NCI-H526 (cell line): ENCODE data around the gene NOL4L.

Source experiments
- DNase-seq, 2 experiments: peaks; one replicate each; lab custom pipeline; 2025; lab: John Stamatoyannopoulos, UW

The NOL4L gene

DNA sequence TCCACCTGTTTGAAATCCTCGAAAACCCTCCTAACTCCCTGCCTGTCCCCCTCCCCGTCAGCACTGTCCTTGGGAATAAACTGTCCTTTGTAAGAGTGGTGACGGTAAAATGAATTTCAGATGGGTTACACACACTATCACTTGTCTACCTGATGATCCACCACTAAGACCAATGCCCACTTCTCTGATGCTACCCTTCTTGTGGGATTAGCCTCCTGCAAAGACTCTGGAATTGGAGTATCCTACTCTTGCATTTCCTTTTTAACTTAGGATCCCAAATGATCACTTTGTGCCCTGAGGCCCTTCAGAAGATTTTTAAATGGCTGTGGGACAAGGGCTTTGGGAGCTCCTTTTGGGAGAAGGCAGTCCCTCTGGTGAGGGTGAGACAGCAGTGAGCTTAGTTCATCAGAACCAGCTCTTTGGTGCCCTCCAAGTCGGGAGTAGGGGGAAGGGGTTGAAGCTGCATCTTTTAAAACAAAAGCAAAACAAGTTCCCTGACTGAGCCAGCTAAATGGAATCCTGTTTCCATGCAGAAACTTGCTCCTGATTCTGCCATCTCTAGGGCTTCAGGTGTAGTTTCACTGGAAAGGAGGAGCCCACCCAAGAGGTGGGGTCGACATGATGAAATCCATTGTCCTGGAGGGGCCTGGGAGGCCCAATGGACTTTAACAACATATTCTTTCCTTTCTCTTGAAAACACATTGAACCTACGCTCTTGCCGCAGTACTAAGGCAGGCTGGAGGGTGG lies 140.5 kb downstream of the NOL4L start:
- DNase-seq: no peak

DNA sequence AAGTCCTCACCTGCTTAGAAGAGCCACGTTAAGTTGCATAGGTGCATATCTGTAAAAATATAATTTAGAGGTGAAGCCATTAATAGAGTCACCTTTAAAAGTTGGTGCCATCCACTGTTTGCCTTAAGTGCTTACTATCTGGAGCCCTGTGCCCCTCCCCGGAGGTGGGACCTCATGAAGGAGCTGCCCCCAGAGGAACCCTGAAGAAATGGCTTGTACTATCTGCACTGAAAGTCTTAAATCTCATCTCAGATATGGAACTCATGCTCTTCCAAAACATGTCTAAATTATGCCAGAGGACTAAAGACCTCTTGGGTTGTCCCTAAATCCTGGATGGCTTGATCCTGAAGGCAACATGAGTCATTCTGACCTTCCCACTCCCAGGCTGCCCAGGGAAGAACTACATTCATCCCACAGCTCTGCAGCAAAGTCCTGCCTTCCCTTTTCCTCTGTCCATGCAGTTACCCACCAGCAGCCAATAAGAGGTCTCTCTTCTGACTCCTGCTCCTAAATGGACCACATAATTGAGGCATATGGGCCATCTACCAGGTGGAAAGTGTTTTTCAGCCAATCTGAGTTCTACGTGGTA lies 141.7 kb downstream of the NOL4L start:
- no peak for DNase-seq

DNA sequence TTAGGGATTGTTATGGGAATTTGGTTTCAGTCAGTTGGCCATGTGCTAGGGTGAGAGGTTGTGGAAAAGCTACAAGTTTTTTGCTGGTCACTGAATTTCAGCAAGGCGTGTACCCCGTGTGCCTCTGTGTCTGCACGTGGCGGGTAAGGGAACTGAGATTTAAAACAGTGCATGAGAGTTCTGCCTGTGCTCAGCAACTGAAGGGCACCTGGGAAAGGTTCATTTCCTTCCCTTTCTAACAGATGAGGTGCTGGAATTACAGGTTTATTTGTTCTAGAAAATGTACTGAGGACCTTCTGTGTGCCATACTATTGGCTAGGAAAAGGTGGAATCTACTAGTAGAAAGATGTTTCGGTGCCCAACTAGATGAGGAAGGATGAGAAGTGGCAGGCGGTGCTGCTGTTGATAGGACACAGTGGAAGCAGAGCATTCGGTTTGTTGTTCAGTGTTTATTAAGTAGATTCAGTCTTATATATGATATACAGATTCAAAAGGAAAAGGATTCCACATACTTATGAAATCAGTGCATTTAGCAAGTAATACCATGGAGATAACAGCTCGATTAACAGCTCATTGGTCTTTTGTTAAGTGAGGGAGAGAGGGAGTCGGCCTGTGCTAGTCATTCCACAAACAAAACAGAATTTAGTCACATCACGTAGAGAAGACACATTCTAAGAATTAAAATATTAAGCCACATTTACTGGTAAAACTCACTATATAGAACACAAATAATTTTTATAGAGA lies 142.3 kb downstream of the NOL4L start:
- DNase-seq: no peak

DNA sequence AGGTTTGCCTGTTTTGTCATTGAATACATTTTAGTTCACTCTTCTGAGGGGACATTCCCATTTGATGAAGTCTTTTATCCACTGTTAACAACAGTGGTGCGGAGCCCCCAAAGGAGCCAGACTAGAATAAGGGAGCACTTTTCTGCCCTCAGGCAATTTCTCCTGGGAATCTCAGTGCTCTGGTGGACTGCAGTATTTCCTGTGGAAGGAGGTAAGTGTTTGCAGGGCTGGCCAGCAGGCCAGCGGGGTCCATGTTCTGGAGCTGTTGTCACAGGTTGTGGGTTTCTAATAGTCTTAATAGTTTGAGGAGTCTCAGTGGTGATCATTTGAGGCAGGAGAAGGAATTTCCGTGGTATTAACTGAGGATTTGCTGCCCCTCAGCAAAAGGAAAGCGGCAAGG lies 143.5 kb downstream of the NOL4L start:
- DNase-seq: no peak

DNA sequence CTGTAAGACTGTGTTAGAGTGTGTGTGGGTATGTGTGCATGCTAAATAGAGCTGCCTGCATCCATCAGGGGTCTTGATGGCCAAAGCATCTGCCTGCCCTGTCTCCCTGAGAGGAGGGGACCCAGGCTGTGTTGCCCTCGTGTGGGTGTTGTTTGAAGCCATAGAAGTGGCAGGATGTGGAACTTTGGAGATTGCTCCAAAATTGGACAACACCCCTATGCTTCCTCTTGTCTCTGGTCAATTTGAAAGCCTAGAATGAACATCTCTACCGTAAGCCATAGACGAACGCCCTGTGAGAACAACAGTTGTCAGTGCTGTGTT lies 144.4 kb downstream of the NOL4L start:
- DNase-seq: no peak

DNA sequence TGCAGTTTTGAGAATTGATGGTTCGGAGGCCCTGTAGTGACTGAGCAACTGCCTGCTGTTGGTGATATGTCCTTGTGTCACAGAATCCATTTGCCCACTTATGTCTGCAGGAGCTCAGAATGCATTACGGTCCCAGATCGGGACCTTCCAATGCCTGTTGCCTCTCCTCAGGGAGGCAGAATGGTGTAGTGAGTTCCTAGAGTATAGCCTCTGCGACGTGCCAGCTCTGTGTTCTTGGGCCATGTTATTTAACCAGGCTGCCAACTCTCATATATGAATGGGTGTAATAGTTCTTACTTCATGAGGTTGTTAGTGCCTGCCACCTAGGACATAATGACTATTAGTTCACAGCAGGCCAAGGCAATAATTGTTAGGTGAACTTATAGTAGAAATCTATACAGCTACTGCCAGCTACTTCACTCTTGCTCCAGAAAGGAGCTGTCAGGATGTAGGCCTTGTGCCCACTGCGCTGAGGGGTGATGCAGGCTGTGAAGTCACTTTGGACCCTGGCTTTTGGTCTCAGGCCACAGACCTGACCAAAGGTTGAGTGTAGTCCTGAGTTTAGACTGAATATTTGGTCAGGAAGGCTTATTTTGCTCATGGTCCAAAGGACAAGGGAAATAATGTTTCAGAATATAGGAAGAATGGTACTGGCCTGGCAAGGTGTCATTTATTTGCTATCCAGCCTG lies 144.9 kb downstream of the NOL4L start:
- DNase-seq: no peak

DNA sequence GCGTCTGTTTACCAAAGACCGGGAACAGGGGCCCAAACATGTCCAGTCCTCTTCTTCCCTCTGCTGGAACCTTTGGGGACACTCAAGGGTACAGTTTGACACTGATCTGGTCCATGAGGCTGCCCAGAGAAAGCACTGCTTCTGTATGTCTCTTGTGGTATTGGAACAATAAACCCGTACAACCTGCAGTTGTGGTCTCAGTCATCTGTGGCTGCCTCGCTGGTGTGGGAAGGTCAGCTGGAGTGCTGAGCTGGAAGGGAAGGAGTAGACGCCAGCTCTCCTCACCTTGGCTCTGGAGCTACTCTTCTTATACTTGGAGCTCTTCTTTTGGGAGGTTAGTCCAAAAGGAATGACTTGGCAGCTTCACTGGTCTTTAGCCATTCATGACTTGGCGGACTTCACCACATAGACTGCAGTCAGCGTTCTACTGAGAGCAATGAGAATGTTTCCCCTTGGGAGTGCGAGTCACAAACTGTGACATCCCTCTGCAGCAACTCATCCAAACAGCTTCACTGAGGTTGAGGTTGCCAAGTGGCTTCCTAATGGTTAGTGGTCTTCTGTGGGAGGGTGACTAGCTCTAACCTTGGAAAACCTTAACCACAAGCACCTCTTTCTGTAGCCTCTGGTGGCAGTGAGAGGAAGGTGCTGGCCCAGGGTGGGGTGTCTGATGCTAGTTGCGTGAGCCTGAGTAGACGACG lies 145.9 kb downstream of the NOL4L start:
- DNase-seq: no peak

DNA sequence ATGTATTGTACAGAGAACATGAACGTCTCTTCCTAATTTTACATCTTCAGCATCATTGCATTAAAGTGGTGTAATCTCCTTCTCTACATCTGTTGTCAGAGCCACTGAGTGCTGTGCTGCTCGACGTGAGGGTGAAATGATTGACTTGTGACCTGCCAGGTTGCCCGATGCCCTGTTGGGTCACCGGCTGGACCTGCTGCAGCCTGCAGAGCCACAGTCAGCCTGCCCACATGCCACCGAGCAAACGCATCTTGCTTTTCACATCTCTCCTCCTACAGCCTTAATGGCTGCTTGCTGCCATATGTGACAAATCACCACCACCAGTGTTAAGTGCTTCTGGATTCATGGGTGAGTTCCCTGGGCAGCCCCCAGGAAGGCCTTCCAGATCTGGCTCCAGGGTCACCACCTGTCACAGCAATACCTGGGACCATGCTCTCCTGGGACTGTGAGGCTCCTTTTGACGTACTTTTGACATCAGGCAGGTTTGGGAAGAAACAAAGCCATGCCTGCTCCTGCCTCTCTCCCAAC lies 146.7 kb downstream of the NOL4L start:
- DNase-seq: no peak

DNA sequence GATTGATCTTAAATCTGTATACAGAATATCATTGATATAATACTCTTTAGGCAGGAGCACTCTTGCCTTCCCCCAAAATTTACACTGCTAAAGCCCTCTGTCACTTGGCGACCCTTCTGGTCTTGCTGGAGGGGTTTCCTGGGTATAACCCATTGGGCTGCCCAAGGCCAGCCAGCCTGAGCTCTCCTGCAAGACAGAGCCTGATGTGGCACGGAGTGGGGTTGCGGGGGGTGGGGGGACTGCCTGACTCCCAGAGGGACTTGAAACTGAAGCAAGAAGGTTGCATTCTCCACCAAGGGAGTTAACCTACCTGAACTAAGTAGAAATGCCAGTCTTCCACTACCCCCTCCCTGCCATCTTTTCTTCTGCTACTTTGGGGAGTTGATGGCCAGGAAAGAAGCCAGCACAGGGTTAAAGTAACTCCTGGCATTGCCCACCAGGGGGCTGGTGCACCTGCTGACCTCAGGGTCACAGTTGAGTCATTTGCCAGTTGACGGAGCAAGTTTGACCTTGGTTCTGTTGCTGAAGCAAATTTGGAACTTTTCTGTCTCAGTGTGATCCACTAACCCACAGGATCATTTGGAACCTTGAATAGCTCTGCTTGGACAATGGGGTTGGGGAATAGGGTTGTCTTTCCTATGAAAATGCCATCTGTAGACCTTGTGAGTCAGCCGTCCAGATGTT lies 147.6 kb downstream of the NOL4L start:
- DNase-seq: no peak

DNA sequence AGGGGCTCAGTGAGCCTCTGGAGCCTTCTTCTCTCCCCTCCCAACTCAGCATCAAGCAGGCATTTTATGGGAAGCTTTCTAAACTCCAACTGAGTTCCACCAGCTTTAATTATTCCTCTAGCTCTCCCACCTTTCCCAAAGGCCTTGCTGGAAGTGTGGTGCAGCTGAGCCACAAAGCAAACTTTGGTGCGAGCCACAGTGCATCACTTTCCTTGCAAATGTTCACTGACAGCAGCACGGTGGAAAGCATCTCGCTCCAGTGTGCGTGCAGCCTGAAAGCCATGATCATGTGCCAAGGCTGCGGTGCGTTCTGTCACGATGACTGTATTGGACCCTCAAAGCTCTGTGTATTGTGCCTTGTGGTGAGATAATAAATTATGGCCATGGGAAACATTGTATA lies 148.2 kb downstream of the NOL4L start:
- DNase-seq: no peak

DNA sequence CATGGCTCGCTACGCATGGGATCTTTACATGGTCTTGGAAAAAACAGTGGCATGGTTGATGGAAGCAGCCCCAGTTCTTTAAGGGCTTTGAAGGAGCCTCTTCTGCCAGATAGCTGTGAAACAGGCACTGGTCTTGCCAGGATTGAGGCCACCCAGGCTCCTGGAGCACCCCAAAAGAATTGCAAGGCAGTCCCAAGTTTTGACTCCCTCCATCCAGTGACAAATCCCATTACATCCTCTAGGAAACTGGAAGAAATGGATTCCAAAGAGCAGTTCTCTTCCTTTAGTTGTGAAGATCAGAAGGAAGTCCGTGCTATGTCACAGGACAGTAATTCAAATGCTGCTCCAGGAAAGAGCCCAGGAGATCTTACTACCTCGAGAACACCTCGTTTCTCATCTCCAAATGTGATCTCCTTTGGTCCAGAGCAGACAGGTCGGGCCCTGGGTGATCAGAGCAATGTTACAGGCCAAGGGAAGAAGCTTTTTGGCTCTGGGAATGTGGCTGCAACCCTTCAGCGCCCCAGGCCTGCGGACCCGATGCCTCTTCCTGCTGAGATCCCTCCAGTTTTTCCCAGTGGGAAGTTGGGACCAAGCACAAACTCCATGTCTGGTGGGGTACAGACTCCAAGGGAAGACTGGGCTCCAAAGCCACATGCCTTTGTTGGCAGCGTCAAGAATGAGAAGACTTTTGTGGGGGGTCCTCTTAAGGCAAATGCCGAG lies 148.8 kb downstream of the NOL4L start:
- DNase-seq: no peak

DNA sequence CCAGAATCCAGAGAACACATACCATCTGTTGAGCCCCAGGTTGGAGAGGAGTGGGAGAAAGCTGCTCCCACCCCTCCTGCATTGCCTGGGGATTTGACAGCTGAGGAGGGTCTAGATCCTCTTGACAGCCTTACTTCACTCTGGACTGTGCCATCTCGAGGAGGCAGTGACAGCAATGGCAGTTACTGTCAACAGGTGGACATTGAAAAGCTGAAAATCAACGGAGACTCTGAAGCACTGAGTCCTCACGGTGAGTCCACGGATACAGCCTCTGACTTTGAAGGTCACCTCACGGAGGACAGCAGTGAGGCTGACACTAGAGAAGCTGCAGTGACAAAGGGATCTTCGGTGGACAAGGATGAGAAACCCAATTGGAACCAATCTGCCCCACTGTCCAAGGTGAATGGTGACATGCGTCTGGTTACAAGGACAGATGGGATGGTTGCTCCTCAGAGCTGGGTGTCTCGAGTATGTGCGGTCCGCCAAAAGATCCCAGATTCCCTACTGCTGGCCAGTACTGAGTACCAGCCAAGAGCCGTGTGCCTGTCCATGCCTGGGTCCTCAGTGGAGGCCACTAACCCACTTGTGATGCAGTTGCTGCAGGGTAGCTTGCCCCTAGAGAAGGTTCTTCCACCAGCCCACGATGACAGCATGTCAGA lies 149.6 kb downstream of the NOL4L start:
- DNase-seq: no peak

DNA sequence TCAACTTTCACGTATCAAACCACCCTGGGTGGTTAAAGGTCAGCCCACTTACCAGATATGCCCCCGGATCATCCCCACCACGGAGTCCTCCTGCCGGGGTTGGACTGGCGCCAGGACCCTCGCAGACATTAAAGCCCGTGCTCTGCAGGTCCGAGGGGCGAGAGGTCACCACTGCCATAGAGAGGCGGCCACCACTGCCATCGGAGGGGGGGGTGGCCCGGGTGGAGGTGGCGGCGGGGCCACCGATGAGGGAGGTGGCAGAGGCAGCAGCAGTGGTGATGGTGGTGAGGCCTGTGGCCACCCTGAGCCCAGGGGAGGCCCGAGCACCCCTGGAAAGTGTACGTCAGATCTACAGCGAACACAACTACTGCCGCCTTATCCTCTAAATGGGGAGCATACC lies 150.7 kb downstream of the NOL4L start:
- DNase-seq: no peak

DNA sequence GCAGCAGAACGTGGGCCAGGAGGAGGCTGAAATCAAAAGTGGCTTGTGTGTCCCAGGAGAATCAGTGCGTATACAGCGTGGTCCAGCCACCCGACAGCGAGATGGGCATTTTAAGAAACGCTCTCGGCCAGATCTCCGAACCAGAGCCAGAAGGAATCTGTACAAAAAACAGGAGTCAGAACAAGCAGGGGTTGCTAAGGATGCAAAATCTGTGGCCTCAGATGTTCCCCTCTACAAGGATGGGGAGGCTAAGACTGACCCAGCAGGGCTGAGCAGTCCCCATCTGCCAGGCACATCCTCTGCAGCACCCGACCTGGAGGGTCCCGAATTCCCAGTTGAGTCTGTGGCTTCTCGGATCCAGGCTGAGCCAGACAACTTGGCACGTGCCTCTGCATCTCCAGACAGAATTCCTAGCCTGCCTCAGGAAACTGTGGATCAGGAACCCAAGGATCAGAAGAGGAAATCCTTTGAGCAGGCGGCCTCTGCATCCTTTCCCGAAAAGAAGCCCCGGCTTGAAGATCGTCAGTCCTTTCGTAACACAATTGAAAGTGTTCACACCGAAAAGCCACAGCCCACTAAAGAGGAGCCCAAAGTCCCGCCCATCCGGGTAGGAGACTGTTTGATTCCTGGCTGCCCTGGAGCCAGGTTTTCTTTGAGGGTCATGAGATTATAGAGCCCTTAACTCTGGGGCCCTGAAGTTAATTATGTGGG lies 151.7 kb downstream of the NOL4L start:
- DNase-seq: no peak

DNA sequence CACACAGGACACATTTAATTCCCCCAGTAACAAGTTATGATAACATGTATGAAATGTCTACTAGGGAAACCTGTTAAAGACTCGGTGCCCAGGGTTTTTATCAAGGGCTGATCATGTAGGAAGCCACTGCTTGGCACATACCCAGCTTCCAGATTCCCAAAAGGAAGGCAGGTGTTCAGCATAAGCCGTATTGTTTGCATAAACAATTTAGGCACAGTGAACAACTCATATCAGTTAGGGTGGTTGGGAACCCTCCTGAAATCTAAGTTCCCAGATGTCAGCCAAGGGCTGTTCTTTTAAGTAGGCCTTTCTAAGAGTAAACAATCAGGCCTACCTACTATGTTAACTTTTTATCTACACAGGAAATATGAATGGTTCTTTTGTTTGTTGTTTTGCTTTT lies 152.9 kb downstream of the NOL4L start:
- DNase-seq: no peak

DNA sequence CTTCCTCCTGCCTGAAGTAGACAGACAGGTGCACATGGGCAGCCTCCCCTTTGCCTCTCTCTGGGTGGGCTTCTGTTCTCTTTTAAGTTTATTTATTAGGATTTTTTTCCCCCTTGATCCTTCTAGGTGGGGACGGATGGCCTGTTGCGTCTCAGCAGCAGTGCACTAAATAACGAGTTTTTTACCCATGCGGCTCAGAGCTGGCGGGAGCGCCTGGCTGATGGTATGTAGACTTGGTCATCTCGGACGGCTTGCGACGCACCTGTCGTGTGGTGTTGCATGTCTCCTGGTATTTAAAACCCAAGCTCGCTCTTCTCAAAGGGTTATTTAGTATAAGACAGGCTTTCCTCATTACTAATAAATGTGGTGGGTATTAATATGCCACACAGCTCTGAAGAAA lies 153.7 kb downstream of the NOL4L start:
- no peak for DNase-seq

DNA sequence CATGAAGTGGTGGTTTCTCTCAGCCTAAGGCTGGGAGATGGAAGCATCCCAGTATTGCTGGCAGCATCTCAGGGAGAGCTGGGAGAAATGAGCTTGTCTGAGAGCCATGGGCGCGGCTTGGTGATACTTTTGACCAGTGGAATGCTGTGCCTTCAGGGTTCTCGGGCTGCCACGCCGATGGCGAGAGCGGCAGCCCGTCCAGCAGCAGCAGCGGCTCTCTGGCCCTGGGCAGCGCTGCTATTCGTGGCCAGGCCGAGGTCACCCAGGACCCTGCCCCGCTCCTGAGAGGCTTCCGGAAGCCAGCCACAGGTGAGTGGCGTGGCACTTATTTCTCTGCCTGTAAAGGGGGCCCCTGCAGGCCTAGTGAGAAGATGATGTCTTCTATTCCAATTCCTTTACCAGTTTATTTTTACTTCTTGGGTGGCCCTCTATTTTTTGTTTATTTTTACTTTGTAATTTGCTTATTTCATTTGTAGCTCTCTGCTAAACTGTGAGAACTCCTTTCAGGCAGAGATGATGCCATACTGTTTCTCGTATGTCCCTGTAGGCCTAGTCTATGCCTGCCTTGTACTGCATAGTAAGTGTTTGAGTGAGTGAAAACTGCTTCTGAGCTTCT lies 155.3 kb downstream of the NOL4L start:
- DNase-seq: no peak

DNA sequence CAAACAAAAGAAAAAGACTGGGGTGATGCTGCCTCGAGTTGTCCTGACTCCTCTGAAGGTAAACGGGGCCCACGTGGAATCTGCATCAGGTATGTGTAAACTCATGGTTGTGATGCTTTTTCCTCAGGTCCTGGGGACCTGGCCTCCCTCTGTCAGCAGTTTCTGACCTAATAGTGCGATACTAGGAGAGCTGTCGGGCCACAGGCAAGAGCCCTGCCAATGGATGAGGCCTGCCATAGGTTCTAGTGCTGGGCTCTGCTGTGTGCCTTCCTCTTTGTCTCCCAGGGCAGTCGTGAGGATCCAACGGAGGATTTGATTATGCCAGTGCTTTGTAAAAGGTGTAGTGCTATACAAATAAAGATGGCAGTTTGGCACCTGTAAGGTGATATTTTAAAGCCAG lies 155.8 kb downstream of the NOL4L start:
- DNase-seq: no peak

DNA sequence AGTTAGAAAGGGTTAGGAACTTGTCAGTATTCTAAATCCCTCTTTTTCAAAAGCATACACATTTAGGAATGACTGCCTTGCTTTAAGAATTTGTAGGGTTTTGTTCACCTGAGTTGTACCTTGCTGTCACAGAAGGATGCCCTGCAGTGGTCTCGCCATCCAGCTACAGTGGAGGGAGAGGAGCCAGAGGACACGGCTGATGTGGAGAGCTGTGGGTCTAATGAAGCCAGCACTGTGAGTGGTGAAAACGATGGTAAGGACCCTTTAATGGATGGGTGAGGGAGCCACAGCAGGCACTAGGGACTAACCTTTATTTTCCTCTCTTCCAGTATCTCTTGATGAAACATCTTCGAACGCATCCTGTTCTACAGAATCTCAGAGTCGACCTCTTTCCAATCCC lies 157.1 kb downstream of the NOL4L start:
- no peak for DNase-seq
